GM18861 (cell line): Measurements from ENCODE around the gene OR6F1.
"Not testable (repeated sequence)": the region's sequence is repeated elsewhere in the genome, so short reads cannot be mapped to it uniquely, and the experiment has no call there.

Experiments used
- ATAC-seq: cut with Tn5 transposase; IDR thresholded peaks from one replicate; pipeline ENCODE4 v1.9.1; 2021; ENCODE audit not compliant: unreplicated experiment

Gene OR6F1

GRCh38 chr1:247716546-247716945 lies at the start of gene OR6F1:
TSS of gene OR6F1 (minus strand) at chr1:247716646. CDS start at chr1:247712755, 3,891 bp downstream.
- no peak for ATAC-seq

DNA sequence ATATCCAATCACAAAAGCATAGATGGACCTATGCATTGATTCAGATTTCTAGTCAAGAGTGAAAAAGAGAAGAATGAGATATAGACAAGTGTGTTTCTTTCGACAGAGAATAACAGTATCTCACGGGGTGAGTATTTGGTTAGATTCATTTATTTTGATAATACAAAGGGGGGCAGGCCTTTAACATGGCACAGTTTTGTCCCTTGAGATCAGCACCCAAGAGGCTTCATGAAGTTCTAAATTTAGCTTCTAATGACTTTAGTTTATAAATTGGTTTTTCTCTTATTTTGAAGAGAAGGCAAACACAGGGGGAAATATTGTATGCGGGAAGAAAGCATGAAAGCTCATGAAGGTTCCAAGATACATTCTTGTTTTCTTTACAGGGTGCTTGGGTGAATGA lies 44.0 kb upstream of the OR6F1 start, which contains the start of gene OR1C1:
Gene OR1C1 (minus strand): TSS at position 101 of the 400 bp plus-strand sequence. CDS start 2,150 bp downstream, outside the sequence.
- ATAC-seq: no peak

GRCh38 chr1:247754311-247754710 lies 37.9 kb upstream of the OR6F1 start:
- ATAC-seq: not testable (repeated sequence)

GRCh38 chr1:247749870-247750269 lies 33.4 kb upstream of the OR6F1 start:
- ATAC-seq: no peak

DNA sequence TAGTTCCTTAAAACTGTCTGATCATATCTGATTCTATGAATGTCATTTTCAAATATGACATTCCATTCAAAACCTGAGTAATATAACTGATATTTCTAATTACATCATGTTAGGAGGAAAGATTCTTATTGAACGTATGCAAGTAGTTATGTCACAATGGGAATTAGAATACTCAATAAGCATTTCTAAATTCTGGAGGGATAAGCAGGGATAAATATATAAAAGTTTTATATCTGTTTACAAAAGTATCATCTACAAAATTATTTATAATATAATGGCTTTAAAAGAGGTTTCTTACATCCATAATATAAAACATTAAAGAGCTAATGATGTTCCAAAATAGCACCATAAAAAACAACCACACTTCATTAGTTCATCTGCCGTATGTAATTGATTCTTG lies 31.6 kb upstream of the OR6F1 start, which contains the start of gene OR14A2:
Gene OR14A2 (minus strand): TSS at position 101 of the 400 bp plus-strand sequence.
- ATAC-seq: no peak

GRCh38 chr1:247747616-247748015 lies 31.2 kb upstream of the OR6F1 start:
- ATAC-seq: no peak

- no peak for ATAC-seq
These were observed 30.0 kb upstream of the OR6F1 start for GRCh38 chr1:247746391-247746935.

GRCh38 chr1:247742215-247742760 lies 25.8 kb upstream of the OR6F1 start:
- ATAC-seq: not testable (repeated sequence)

- no peak for ATAC-seq
These were observed 25.3 kb upstream of the OR6F1 start for GRCh38 chr1:247741756-247742155.

GRCh38 chr1:247740721-247741120 lies 24.3 kb upstream of the OR6F1 start:
- ATAC-seq: no peak

GRCh38 chr1:247738315-247738714 lies 21.9 kb upstream of the OR6F1 start, which contains the start of gene OR14K1:
TSS of gene OR14K1 (plus strand) at chr1:247738615. CDS start at chr1:247738615, 0 bp downstream.
- no peak for ATAC-seq

DNA sequence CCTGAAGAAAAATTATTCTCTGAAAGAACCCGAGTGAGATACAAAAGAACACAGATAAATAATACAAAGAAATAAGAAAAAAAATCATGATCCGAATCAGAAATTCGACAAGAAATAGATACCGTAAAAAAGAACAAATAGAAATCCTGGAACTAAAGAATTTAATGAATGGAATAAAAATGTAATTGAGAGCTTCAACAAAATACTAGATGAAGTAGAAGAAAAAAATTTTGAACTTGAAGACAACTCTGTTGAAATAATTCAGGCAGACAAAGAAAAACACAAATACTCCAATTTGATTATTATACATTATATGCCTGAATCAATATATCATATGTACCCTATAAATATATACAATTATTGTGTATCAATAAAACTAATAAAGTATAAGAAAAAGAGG lies 4.8 kb upstream of the OR6F1 start:
- no peak for ATAC-seq

- ATAC-seq: no peak
These were observed 2.7 kb downstream of the OR6F1 start for GRCh38 chr1:247713753-247714152.

DNA sequence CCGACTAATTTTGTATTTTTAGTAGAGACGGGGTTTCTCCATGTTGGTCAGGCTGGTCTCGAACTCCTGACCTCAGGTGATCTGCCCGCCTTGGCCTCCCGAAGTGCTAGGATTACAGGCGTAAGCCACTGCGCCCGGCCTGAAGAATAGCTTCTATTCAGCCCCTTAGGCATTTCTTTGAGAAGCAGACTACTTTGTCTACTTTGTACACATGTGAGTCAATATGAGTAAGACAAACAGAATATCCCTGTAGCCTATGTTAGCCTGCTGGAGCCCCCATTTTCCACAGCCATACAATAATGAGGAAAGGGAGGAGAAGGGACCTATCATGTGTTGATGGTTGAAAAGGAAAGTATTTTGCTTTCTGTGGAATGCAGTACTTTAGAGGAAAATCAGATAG lies 5.8 kb downstream of the OR6F1 start:
- not testable (repeated sequence) for ATAC-seq

- ATAC-seq: no peak
These were observed 15.1 kb downstream of the OR6F1 start for GRCh38 chr1:247701338-247701737.

GRCh38 chr1:247681288-247681897 lies 35.1 kb downstream of the OR6F1 start:
- peak; percentile 92 for ATAC-seq

- ATAC-seq: no peak
These were observed 36.3 kb downstream of the OR6F1 start for GRCh38 chr1:247680171-247680570.

- ATAC-seq: no peak
These were observed 36.8 kb downstream of the OR6F1 start, which contains the start of gene OR13G1 for GRCh38 chr1:247679639-247680038. TSS of gene OR13G1 (minus strand) at chr1:247679739. CDS start at chr1:247673041, 6,698 bp downstream.

DNA sequence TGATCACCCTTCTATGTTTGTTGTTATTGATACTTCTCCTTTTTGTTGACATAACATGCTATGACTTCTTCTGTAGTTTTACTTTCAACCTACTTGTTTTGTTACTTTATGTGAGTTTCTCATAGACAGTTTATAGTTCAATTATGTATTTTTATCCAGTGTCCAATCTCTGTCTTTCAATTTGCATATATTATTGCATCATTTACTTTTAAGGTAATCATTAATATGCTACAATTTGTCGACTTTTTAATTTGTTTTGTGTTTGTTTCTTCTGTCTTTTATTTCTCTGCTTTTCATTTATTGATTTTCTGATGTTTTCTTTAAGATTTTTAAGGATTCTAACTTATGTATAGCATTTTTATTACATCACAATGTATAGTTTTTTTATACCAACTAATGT lies 47.2 kb downstream of the OR6F1 start:
- no peak for ATAC-seq
